SW 1271 (cell line): Measurements from ENCODE around the gene RAB37.

Source experiments
- DNase-seq, 2 experiments: peaks; one replicate each; lab custom pipeline; 2025; lab: John Stamatoyannopoulos, UW

The RAB37 gene

GRCh38 chr17:74728702-74729075, 8.4 kb upstream of the RAB37 start:
- DNase-seq: no peak

DNA sequence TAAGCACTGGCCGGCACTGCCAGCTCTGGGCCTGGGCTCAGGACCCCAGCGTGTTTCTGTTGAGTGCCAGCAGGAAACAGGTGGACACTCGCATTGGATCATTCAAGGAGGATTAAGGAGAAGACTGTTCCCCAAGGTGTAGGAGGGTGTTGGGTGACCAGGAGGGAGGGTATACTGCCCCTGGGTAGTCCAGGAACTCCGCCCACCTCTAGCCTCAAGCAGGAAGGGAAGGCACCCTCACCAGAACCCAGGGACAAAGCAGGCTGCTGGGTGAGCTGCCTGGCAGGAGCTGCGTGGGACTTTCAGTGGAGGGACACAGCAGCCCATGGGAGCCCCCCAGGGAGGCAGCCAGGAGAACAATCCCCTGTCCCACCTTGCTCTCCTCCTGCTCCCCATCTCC, 7.7 kb upstream of the RAB37 start:
- no peak for DNase-seq

DNA sequence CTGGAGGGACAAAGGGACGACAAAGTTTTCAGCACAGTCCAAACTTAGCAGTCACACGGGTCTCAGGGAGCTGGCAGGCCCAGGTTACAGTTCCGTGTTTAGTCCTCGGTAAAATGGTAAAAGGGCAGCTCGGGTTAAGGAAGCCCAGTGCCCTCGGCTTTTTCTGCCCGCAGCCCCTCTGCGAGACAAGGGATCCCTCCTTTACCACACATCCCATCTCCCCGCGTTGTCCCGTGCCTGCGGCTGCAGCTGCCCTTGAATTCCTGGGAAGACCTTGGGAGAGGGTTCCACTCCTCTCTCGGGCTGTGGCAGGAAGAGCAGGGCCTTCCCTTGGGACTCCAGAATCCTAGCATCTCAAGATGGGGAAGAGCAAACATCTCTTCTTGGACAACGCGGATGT, 7.2 kb upstream of the RAB37 start:
- no peak for DNase-seq

- no peak for DNase-seq
Measured at GRCh38 chr17:74730491-74731346, 6.3 kb upstream of the RAB37 start.

DNA sequence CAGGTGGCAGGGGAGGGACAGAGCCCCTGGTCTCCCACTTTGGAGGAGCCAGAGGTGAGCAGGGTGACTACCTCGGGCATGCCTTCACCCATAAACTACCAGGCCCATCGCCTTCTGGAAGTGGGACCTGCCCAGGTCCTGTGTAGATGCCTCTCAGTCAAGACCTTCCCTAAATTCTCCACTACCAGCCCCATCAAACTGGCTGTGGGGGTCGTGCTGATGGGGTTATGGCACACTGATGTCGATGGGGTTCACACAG, 5.8 kb upstream of the RAB37 start:
- no peak for DNase-seq

GRCh38 chr17:74732042-74732867, 4.8 kb upstream of the RAB37 start:
- DNase-seq: no peak

DNA sequence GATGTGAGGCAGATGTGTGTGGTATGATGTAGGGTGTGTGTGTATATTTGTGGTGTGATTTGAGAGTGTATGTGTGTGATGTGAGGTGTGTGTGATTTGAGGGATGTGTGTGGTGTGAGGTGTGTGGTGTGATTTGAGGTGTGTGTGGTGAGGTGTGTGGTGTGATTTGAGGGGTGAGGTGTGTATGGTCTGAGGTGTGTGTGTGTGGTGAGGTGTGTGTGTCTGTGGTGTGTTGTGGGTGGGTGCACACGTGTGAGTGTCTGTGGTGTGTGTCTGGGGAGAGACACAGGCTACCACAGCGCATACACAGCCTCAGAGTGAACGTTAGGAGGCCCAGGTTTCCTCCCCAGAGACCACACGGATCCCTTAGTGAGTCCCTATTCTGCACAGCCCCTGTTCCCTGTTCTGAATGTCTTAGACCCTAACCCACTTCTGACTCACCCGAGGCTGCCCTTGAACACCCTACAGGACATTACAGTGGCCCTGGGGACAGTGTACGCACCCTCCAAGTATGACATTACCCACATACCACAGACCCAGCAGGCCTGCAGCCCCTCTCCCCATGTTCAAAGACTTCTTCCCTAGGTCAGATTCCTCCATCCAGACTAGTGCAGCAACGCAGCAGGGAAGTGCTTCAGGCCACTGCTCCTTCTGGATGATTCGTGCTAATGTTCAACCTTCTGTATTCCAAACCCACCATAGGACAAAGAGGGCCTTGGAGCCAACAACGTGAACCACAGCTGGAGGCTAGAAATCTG, 3.5 kb upstream of the RAB37 start:
- DNase-seq: no peak

DNA sequence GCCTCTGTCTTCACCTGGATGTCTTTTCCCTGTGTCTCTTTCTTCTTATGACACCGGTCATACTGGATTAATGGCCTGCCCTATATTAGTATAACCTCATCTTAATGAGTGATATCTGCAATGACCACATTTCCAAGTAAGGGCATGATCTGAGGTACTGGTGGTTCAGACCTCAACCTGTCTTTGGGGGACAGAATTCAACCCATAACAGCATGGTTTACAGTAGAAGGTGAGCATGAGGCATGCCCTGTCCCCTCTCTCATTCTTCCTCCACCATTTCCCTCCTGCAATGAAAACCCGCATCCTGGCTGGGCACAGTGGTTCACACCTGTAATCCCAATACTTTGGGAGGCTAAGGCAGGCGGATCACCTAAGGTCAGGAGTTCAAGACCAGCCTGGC, 2.8 kb upstream of the RAB37 start:
- DNase-seq: no peak

DNA sequence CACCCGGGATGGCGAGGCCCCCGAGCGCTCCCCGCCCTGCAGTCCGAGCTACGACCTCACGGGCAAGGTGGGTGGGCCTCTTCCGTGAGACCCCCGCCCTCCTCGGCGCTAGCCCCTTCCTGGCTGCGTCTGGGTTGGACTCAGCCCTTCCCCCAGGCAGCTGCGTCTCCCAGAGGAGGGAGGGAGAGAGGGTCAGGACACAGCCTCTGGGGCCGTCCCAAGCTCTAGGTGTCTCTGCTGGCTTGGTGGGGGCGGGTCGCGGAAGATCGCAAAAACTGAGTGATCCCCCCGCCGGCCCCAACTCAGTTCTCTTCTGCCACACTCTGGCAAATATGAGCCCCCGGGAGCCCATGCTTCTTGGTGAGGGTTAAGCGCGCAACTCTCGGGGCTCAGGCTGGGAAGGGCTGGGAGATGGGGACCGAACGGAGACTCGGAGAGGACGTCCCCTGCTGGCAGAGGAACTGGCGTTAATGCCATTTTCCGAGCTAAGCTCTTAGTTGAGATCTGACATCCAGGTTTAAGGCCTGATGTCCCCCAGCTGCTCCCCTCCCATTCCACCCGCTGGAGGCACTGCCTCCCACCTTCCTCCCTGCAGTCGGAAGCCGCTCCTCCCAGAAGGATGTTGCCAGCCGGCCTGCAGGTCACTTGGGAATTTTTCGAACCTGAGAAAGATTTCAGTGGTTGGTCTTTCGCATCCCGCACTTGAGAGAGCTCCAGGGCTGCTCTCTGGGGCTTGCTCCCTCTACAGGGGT, 419 bp downstream of the RAB37 start:
- no peak for DNase-seq

GRCh38 chr17:74738051-74738996, 1.3 kb downstream of the RAB37 start:
- DNase-seq: no peak

- DNase-seq: no peak
Measured at GRCh38 chr17:74739227-74739831, 2.3 kb downstream of the RAB37 start.

DNA sequence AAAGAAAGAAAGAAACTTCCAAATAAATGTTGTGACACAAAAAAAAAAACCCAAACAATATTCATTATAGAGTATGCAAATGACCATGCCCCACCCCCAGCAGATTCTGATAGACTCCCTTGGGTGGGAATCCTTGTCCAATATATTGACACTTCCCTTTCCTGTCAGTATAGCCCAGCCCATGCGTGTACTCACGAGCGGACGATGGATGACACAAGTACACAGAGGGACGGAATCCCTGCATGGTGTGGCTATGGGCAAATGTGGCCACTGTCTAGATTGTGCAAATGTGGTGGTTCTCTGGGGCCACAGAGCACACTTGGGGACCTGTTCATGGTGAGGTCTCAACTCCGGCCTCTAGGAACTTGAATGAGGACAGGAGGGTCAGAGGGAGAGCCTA, 3.1 kb downstream of the RAB37 start:
- DNase-seq: no peak

GRCh38 chr17:74740641-74741387, 3.8 kb downstream of the RAB37 start:
- DNase-seq: no peak

GRCh38 chr17:74742153-74742515, 5.1 kb downstream of the RAB37 start:
- no peak for DNase-seq

GRCh38 chr17:74742978-74743545, 6.0 kb downstream of the RAB37 start:
- DNase-seq: no peak

DNA sequence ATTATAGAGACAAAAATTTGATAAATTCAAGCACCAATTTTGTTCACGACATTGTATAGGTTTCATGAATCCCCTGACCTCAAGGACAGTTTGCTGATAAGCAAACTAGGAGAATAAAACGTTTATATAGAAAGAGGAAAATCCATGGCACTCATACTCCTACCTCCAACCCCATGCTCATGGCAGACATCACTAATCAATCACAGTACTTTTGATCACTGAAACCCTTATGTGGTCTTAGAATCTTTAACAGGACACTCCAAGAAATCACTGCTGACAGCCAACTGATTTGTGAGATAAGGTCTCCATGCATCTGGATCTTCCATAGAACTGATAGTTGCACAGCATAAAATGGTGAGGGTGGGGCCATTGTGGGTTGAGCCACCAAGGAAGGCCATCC, 6.7 kb downstream of the RAB37 start:
- DNase-seq: no peak

GRCh38 chr17:74744349-74744713, 7.3 kb downstream of the RAB37 start:
- DNase-seq: no peak

- peak in 1 of 2 experiments; percentile 34 for DNase-seq
Measured at GRCh38 chr17:74744714-74745547, 7.9 kb downstream of the RAB37 start.
